Mesodermal cell (in vitro differentiated cells): ENCODE measurements around the gene LRRC4C.

Source experiments
- H3K27ac ChIP-seq: 2 replicates; pipeline ENCODE4 v1.7.0; 2013; ENCODE audit warnings: mild to moderate bottlenecking, low read depth, low read length, moderate library complexity; ENCODE audit not compliant: severe bottlenecking
- H3K36me3 ChIP-seq: 2 replicates; pipeline ENCODE4 v1.7.1; 2013; ENCODE audit warnings: mild to moderate bottlenecking, low read length, moderate library complexity; ENCODE audit not compliant: control insufficient read depth, insufficient read depth
- H3K4me1 ChIP-seq: one replicate; pipeline ENCODE4 v1.7.1; 2013; ENCODE audit warnings: mild to moderate bottlenecking, low read length; ENCODE audit not compliant: insufficient read depth, control insufficient read depth, poor library complexity, severe bottlenecking
- H3K4me3 ChIP-seq: 2 replicates; pipeline ENCODE4 v1.7.0; 2013; ENCODE audit warnings: low read length, control low read depth, mild to moderate bottlenecking; ENCODE audit not compliant: insufficient read depth, poor library complexity, severe bottlenecking; ENCODE audit errors: extremely low read depth
- H3K9me3 ChIP-seq: 2 replicates; pipeline ENCODE4 v1.7.1; 2013; ENCODE audit warnings: mild to moderate bottlenecking, low read length, moderate library complexity; ENCODE audit not compliant: control insufficient read depth
- WGBS, 2 experiments: methylation state at CpG; one replicate each; pipeline ENCODE4 v1.1.5; 2013; ENCODE audit warnings: missing lambda C conversion rate in 2 of 2; ENCODE audit not compliant: insufficient coverage in 2 of 2; 5-methylcytosine and 5-hydroxymethylcytosine counted together

Gene LRRC4C

DNA sequence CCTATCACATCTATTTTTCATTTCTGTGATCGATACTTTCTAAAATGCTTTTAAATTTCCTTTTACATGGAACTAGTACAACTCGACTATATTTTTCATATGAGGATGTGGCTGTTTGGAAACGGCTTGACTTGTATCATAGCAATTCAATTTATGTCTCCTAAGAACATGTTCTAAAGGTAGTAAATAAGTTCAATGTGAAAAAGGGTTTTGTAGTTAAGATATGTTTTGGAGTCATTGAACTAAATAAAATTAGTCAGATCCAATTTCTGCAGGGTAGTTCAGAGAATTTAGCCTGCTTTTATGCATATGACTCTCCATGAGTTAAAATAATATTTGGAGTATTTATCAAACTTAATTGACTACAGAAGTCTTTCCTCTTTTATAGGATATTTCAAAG lies 1121.4 kb downstream of the LRRC4C start:
- Histone ChIP-seq H3K27ac (no peak overlapping the region), H3K4me3 (no peak overlapping the region), H3K4me1 (peaks cover 8% of the 10 kb centered on the region), H3K36me3 (no peaks in the 10 kb centered on the region), H3K9me3 (no peaks in the 10 kb centered on the region)
- 100% methylated on average over 2 of the region's 3 CpGs; no CpG with 5 or more reads in 1 of the 2 experiments for WGBS, 2 experiments

GRCh38 chr11:40337118-40337517 lies 1122.3 kb downstream of the LRRC4C start:
- WGBS, 2 experiments: 67 to 94% methylated on average over 1 to 2 of the region's 3 CpGs
- Histone ChIP-seq H3K4me1 (peaks cover 8% of the 10 kb centered on the region), H3K9me3 (no peaks in the 10 kb centered on the region)

GRCh38 chr11:40328890-40329614 lies 1130.4 kb downstream of the LRRC4C start:
- WGBS, 2 experiments: 8 to 18% methylated on average over 3 of the region's 5 CpGs

More at GRCh38 chr11:40337118-40337517, 1122.3 kb downstream of the LRRC4C start:
- Histone ChIP-seq H3K4me3 (no peak overlapping the region), H3K36me3 (no peaks in the 10 kb centered on the region), H3K27ac (no peak overlapping the region)

DNA sequence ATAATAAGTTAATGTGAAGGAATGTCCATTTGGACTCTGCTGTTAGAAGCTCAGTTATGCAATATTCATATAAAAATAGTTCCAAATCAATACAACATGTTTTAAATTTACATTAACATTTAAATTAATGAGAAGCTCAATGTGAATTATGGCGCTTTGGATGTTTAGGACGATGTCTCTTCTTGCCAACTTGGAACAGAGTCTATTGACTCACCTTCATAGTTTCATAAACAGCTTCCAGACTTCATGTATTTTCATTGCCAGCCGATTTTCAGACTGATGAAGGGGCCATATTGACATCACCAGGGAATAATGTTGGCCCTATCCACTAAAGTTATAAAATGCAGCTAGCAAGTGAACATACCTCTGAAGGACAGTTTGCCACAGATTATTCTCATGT lies 1136.2 kb downstream of the LRRC4C start:
- peaks cover 1% of the 10 kb centered on the region for H3K4me1 ChIP-seq
- WGBS, 2 experiments: 93 to 95% methylated on average over 1 to 2 of the region's 3 CpGs
- no peaks in the 10 kb centered on the region for H3K9me3 ChIP-seq
- H3K36me3 ChIP-seq: no peaks in the 10 kb centered on the region
- no peak overlapping the region for H3K27ac ChIP-seq
- H3K4me3 ChIP-seq: no peak overlapping the region

More at GRCh38 chr11:40328890-40329614, 1130.4 kb downstream of the LRRC4C start:
- Histone ChIP-seq H3K4me1 (peaks cover 14% of the 10 kb centered on the region), H3K9me3 (no peaks in the 10 kb centered on the region), H3K27ac (peak overlapping the region; percentile 98), H3K36me3 (no peaks in the 10 kb centered on the region), H3K4me3 (no peak overlapping the region)

DNA sequence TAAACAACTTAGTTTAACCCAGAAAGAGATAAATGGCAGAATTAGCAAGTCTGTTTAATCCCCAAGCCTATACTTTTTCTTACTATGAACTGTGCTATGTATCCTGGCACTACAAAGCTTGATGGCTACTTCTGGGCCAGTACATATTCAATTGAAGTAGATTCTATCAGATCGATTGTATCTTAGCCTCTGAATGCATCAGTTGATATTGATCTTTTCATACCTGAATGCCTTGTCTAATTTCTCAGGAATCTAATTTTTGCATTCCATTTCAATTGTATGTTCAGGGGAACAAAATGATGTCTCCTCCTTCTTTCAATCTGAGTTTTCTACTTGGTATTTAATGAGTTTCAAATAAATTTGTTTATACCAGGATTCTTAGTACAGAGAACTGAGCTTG lies 1137.9 kb downstream of the LRRC4C start:
- H3K27ac ChIP-seq: no peak overlapping the region

DNA sequence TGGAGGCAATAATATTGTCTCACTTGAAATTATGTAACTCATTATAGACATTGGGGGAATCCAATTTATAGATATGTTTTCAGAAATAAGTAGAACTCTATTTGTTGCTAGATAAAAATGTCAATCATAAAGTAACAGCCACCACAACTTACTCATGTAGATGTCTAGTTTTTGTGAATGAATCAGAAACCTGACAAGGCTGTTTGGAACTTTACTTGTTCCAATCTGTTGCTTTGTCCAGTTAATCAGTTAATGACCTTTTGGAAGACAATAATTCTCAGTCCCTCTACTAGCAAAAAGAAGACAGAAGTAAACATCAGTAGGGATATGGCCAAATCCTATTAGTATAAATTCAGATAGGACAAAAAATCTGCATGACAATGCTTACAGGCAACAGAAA lies 1143.3 kb downstream of the LRRC4C start:
- H3K36me3 ChIP-seq: no peaks in the 10 kb centered on the region

More for the DNA sequence above, 1137.9 kb downstream of the LRRC4C start:
- no peaks in the 10 kb centered on the region for H3K9me3 ChIP-seq
- WGBS, 2 experiments: 100% methylated on average over 1 of the region's 1 CpG; no CpG with 5 or more reads in 1 of the 2 experiments
- no peaks in the 10 kb centered on the region for H3K4me1 ChIP-seq
- no peak overlapping the region for H3K4me3 ChIP-seq
- H3K36me3 ChIP-seq: no peaks in the 10 kb centered on the region

DNA sequence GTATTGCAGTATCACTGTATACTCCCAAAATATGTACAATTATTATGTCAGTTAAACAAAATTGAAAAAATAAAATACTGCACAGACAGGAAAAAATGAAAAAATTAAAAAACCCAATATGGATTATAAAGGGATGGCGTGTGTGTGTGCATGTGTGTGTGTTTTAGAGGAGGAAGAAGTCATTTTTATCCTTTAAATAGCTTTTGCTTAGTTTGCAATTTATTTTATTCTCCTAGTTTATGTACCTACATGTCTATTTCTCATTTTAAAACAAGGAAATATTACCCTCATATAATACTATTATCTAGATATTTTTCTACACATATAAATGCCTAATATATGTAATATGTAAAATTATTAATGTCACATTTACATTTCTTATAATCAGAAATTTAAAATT lies 1144.3 kb downstream of the LRRC4C start:
- no peak overlapping the region for H3K4me3 ChIP-seq
- H3K4me1 ChIP-seq: no peaks in the 10 kb centered on the region
- WGBS, 2 experiments: no CpG with 5 or more reads among the region's 1 CpG

More for the DNA sequence above, 1143.3 kb downstream of the LRRC4C start:
- Histone ChIP-seq H3K4me1 (no peaks in the 10 kb centered on the region), H3K4me3 (no peak overlapping the region), H3K27ac (no peak overlapping the region), H3K9me3 (no peaks in the 10 kb centered on the region)

DNA sequence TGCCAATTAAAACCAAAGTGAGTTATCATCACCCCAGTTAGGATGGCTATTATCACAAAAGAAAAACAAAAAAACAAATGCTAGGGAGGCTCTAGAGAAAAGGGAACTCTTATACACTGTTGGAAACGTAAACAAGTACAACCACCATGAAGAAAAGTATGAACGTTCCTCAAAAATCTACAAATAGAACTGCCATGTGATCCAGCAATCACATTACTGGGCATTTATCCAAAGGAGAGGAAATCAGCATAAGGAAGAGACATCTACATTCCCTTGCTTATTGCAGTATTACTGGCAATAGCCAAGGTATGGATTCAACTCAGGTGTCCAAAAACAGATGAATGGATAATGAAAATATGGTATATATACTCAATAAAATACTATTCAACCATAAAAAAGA lies 1145.1 kb downstream of the LRRC4C start:
- no peak overlapping the region for H3K27ac ChIP-seq
- H3K4me1 ChIP-seq: no peaks in the 10 kb centered on the region
- H3K36me3 ChIP-seq: no peaks in the 10 kb centered on the region
- H3K9me3 ChIP-seq: no peaks in the 10 kb centered on the region
- WGBS, 2 experiments: 95% methylated on average over 2 of the region's 2 CpGs; no CpG with 5 or more reads in 1 of the 2 experiments
- H3K4me3 ChIP-seq: no peak overlapping the region

More for the DNA sequence above, 1144.3 kb downstream of the LRRC4C start:
- Histone ChIP-seq H3K27ac (no peak overlapping the region), H3K36me3 (no peaks in the 10 kb centered on the region), H3K9me3 (no peaks in the 10 kb centered on the region)

DNA sequence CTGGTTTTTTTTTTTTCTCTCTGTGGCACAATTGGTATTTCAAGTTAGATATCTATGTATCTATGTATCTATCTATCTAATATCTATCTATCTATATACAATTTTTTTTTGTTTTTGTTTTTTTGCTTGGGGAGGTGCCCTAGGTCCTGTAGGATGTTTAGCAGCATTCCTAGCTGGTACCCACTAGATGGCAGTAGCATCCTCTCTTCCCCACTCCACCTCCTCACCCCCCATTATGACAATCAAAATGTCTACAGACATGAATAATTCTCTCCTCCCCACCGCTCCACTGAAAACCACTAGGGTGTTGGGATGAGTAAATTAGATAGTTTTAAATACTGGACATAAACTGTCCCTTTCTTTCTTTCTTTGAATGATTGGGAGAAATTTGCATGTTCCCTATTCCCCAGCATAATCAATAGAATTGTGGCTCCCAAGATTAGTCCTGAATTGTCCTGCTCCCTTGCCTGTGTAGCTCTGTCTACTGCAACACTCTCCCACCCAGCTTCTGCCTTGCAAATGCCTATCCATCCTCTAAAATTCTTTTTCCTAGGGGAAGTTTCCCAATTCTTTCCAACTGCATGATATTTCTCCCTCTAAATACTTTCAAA lies 1152.4 kb downstream of the LRRC4C start:
- H3K27ac ChIP-seq: no peak overlapping the region
- no peaks in the 10 kb centered on the region for H3K9me3 ChIP-seq
- no CpG with 5 or more reads among the region's 1 CpG for WGBS, 2 experiments
- no peaks in the 10 kb centered on the region for H3K36me3 ChIP-seq
- H3K4me3 ChIP-seq: no peak overlapping the region
- no peaks in the 10 kb centered on the region for H3K4me1 ChIP-seq

DNA sequence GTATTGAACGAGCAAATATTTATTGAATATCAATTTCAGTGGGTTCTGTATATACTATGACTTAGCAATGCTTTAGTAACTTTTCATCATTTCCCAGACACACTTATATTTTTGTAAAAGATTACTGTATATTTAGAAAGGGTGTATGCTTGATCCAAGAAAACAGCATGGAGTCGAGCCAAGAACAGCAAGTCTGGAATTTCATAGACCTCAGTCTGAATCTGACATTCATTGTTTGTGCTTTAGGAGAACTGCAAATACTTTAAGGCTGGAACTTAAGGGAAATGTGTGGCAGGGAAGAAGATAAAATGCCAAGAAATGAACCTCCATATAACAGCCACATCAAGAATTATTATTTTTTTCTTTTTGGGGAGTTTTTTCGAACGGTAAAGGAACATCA lies 1156.8 kb downstream of the LRRC4C start:
- Histone ChIP-seq H3K4me3 (no peak overlapping the region), H3K36me3 (no peaks in the 10 kb centered on the region), H3K4me1 (no peaks in the 10 kb centered on the region), H3K9me3 (no peaks in the 10 kb centered on the region), H3K27ac (no peak overlapping the region)
- 67 to 100% methylated on average over 1 to 2 of the region's 4 CpGs for WGBS, 2 experiments

- Histone ChIP-seq H3K4me1 (no peaks in the 10 kb centered on the region), H3K27ac (no peak overlapping the region)
- WGBS, 2 experiments: 100% methylated on average over 1 of the region's 4 CpGs; no CpG with 5 or more reads in 1 of the 2 experiments
Measured at GRCh38 chr11:40295466-40295865, 1164.0 kb downstream of the LRRC4C start.

More at GRCh38 chr11:40295466-40295865, 1164.0 kb downstream of the LRRC4C start:
- Histone ChIP-seq H3K9me3 (no peaks in the 10 kb centered on the region), H3K36me3 (no peaks in the 10 kb centered on the region), H3K4me3 (no peak overlapping the region)
